OCI-LY7 (cell line): ENCODE data around the gene NFYB. TPM values are rescaled to one million over a fixed set of nuclear protein-coding genes. Genes with fewer than 3 reads are reported as not detected.

Source experiments
- BruUV-seq: library from RNA; stranded (reverse); fragments of 400-500 nt; replicated peaks from 2 replicates; lab custom pipeline; 2021; lab: Mats Ljungman, UMichigan
- CTCF ChIA-PET: fragments of 300-600 bp; sonication (Branson Sonifier 250); formaldehyde crosslinking; loops from one replicate; lab custom pipeline; 2022; ENCODE audit warnings: antibody characterized with exemption; ENCODE audit not compliant: unreplicated experiment; lab: Charles Lee
- POLR2A ChIA-PET: fragments of 300-600 bp; sonication (Branson Sonifier 250); formaldehyde crosslinking; loops from one replicate; lab custom pipeline; 2022; ENCODE audit warnings: antibody characterized with exemption; lab: Charles Lee
- DNase-seq: peaks from one replicate; pipeline ENCODE4 v3.0.0-alpha.2; 2015; ENCODE audit warnings: low spot score
- H2AFZ ChIP-seq: fragments of 200-600 bp; sonication (generic), shearing (Covaris generic); 2 replicates; pipeline ENCODE4 v1.6.1; 2014; ENCODE audit warnings: mild to moderate bottlenecking, antibody characterized with exemption, low read length, moderate library complexity
- H3K27ac ChIP-seq: fragments of 200-600 bp; sonication (generic); 2 replicates; pipeline ENCODE4 v1.5.1; 2014; ENCODE audit warnings: mixed run types, low read depth, mild to moderate bottlenecking, moderate library complexity, low read length, inconsistent platforms; ENCODE audit not compliant: poor library complexity, severe bottlenecking
- H3K36me3 ChIP-seq: fragments of 200-600 bp; sonication (generic); 2 replicates; pipeline ENCODE4 v1.6.1; 2014; ENCODE audit warnings: mild to moderate bottlenecking, antibody characterized with exemption, low read length, moderate library complexity, mixed read lengths; ENCODE audit not compliant: insufficient read depth
- H3K4me1 ChIP-seq: fragments of 200-600 bp; sonication (generic); 2 replicates; pipeline ENCODE4 v1.5.1; 2014; ENCODE audit warnings: mild to moderate bottlenecking, low read length; ENCODE audit not compliant: insufficient read depth, poor library complexity, severe bottlenecking
- H3K4me2 ChIP-seq: fragments of 200-600 bp; sonication (generic); 2 replicates; pipeline ENCODE4 v1.6.1; 2014; ENCODE audit warnings: mild to moderate bottlenecking, low read length
- H3K4me3 ChIP-seq: fragments of 200-600 bp; sonication (generic); 2 replicates; pipeline ENCODE4 v1.5.1; 2014; ENCODE audit warnings: mild to moderate bottlenecking, low read depth, low read length; ENCODE audit not compliant: poor library complexity, severe bottlenecking
- H3K79me2 ChIP-seq: fragments of 200-600 bp; sonication (generic); 2 replicates; pipeline ENCODE4 v1.6.1; 2016; ENCODE audit warnings: low read depth, mild to moderate bottlenecking, low read length, moderate library complexity, mixed read lengths; ENCODE audit not compliant: insufficient read depth
- H3K9me2 ChIP-seq: fragments of 200-600 bp; sonication (generic); 2 replicates; pipeline ENCODE4 v1.6.1; 2016; ENCODE audit warnings: mild to moderate bottlenecking, low read length, mixed read lengths; ENCODE audit not compliant: insufficient read depth
- H3K9me3 ChIP-seq: fragments of 200-600 bp; sonication (generic); 2 replicates; pipeline ENCODE4 v1.6.1; 2014; ENCODE audit warnings: mild to moderate bottlenecking, mixed run types, low read length, mixed read lengths
- H4K20me1 ChIP-seq: fragments of 200-600 bp; sonication (generic); 2 replicates; pipeline ENCODE4 v1.6.1; 2014; ENCODE audit warnings: mild to moderate bottlenecking, antibody characterized with exemption, low read length, moderate library complexity, mixed read lengths; ENCODE audit not compliant: insufficient read depth
- CTCF ChIP-seq: fragments of 200-600 bp; sonication (generic); conservative IDR thresholded peaks from 2 replicates; pipeline ENCODE4 v1.5.1; 2014; ENCODE audit warnings: mild to moderate bottlenecking, antibody characterized with exemption, low read length, moderate library complexity, mixed read lengths
- EZH2phosphoT487 ChIP-seq: fragments of 200-600 bp; sonication (generic); IDR thresholded peaks from 2 replicates; pipeline ENCODE4 v1.6.1; 2018; ENCODE audit warnings: low read depth, borderline replicate concordance, mild to moderate bottlenecking, mixed run types, antibody characterized with exemption, low read length, moderate library complexity, mixed read lengths
- intact Hi-C: fragments of 100-400 bp; cut with micrococcal nuclease; formaldehyde crosslinking; loops from one replicate; pipeline ENCODE4 v1.10.0; 2022; ENCODE audit not compliant: unreplicated experiment
- total RNA-seq, 2 experiments: library from RNA; depleted of rRNA in 1 of 2; stranded (reverse); fragments of >200 nt in 1 of 2; shearing (Covaris generic) in 1 of 2; gene quantifications; 2 replicates each; pipeline ENCODE4 v1.2.3, GENCODE V29; 2014 to 2022

The NFYB gene
- total RNA-seq, 2 experiments from 2014 or later, result 21.6 to 38.5 TPM

GRCh38 chr12:104183443-104183842 lies 45.4 kb upstream of the NFYB start:
- H3K4me2 ChIP-seq, result no peak overlapping the region

GRCh38 chr12:104182621-104183378 lies 44.8 kb upstream of the NFYB start:
- Histone ChIP-seq H3K4me2 (no peak overlapping the region), H3K4me3 (no peak overlapping the region), H3K4me1 (no peaks in the 10 kb centered on the region), H4K20me1 (no peaks in the 10 kb centered on the region), H3K79me2 (no peaks in the 10 kb centered on the region), H3K36me3 (no peaks in the 10 kb centered on the region), H3K9me3 (0 out of 2 replicates have a peak, but pooled peaks cover 7% of the 10 kb centered on the region), H3K27ac (no peak overlapping the region), H2AFZ (no peak overlapping the region), H3K9me2 (no peaks in the 10 kb centered on the region)
- DNase-seq, result no peak
- ChIA-PET CTCF (no interaction called here), POLR2A (interaction anchor here (1.1 kb wide), 1 partner anchor 12 kb away, joined by 4 read pairs; no protein-coding TSS in a partner anchor)
- BruUV-seq, result no TSS peak
- no peak for TF ChIP-seq CTCF
- TF ChIP-seq EZH2phosphoT487, result no peak
- intact Hi-C loops, result no loop called here

More at GRCh38 chr12:104183443-104183842, 45.4 kb upstream of the NFYB start:
- H3K9me3 ChIP-seq, result 0 out of 2 replicates have a peak, but pooled peaks cover 7% of the 10 kb centered on the region
- H3K4me1 ChIP-seq, result no peaks in the 10 kb centered on the region
- H3K4me3 ChIP-seq, result no peak overlapping the region
- TF ChIP-seq CTCF (no peak), EZH2phosphoT487 (no peak)
- H4K20me1 ChIP-seq, result no peaks in the 10 kb centered on the region
- intact Hi-C loops, result no loop called here
- no peaks in the 10 kb centered on the region for H3K9me2 ChIP-seq
- H3K79me2 ChIP-seq, result no peaks in the 10 kb centered on the region
- H3K27ac ChIP-seq, result no peak overlapping the region
- H3K36me3 ChIP-seq, result no peaks in the 10 kb centered on the region
- ChIA-PET POLR2A (interaction anchor here (1.1 kb wide), 1 partner anchor 12 kb away, joined by 4 read pairs; no protein-coding TSS in a partner anchor), CTCF (no interaction called here)
- no peak overlapping the region for H2AFZ ChIP-seq
- DNase-seq, result no peak
- no TSS peak for BruUV-seq

- TF ChIP-seq EZH2phosphoT487 (no peak), CTCF (no peak)
- Histone ChIP-seq H2AFZ (no peak overlapping the region), H3K9me3 (0 out of 2 replicates have a peak, but pooled peaks cover 7% of the 10 kb centered on the region), H3K79me2 (no peaks in the 10 kb centered on the region), H3K4me2 (no peak overlapping the region), H3K36me3 (no peaks in the 10 kb centered on the region), H4K20me1 (no peaks in the 10 kb centered on the region), H3K27ac (no peak overlapping the region), H3K9me2 (no peaks in the 10 kb centered on the region), H3K4me1 (no peaks in the 10 kb centered on the region), H3K4me3 (no peak overlapping the region)
- CTCF ChIA-PET, result no interaction called here
- POLR2A ChIA-PET, result no interaction called here
- no peak for DNase-seq
- intact Hi-C loops, result no loop called here
- BruUV-seq, result no TSS peak
These were observed 44.1 kb upstream of the NFYB start for GRCh38 chr12:104182144-104182543.
